SKM-1 (cell line): ENCODE measurements around the gene GPR17.

ENCODE experiments used
- DNase-seq: peaks from one replicate; lab custom pipeline; 2025; ENCODE audit not compliant: unreplicated experiment; lab: John Stamatoyannopoulos, UW

GPR17 gene, protein sequence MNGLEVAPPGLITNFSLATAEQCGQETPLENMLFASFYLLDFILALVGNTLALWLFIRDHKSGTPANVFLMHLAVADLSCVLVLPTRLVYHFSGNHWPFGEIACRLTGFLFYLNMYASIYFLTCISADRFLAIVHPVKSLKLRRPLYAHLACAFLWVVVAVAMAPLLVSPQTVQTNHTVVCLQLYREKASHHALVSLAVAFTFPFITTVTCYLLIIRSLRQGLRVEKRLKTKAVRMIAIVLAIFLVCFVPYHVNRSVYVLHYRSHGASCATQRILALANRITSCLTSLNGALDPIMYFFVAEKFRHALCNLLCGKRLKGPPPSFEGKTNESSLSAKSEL

DNA sequence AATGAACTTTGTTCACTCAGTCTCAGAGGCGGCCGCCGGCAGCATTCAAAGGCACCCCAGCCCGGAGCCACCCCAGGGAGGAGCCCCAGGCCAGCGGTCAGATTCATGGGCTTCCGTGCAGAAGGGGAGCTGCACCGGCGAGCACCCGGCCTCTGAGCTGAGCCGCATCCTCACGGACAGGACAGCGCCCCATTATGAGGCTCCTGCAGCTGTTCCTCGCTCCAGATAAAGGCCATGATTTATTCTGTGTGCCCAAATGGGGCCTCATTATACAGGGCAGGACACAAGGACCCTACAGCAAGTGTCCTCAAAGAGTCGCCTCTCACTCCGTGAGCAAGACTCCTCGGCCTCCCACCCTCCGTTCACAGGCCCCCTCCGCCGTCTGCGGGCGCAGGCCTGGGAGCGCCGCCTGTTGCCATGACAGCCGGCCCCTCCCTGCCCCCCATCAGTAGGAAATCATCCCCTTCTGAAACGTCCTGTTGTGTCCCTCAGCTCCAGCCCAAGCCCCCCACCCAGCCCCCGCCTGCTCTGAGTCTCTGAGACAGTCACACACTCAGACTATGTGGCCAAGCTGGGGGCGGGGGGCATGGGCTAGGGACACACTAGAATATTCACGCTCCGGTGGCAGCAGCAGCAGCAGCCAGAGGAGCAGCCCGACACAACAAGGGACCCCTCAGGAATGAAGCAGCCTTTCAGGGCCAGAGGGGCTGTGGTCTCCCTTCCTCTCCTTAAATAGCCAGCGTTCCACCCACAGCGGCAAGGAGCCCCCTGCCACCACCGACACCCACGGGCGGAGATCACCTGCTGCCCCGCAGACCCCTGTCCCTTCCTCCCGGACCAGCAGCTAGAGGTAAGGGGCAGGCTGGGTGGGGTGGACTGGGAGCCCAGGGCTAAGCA, at the start of gene GPR17:
GPR17 (plus strand) TSS at position 759 of the 897 bp plus-strand sequence. CDS start 4,583 bp downstream, outside the sequence.
- DNase-seq, result no peak

DNA sequence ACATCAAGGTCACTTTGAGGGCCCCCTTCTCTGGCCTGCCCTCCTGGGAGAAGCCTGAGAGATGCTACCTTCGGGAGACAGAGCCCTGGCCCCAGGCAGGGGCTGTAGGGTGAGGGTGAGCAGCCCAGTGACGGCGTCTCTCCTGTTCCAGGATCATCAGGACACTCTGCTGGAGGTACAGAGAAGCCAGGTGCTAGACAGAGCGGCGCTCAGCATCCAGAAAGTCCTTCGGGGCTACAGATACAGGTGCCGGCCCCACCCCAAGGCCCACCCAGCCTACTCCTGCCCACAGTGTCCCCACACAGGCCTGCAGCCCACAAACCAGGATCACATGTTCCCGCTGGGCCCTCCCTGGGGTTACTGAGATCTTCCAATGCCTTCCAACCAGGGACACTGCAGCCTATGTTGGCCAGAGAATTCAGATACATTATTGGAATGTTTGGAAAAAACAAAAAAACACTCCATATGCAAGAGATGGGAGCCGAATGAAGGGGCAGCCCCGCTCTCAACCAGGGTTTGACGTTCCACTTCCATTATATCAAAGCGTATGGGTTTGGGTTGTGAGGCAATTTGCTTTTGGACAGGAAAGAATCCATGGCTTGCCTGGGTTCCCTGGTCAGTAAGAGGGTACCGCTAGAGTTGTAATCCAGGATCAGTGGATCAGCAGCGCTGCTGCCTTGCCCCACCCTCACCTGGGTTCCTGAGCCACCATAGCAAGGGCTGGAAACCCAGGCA, 49.5 kb upstream of the GPR17 start:
- DNase-seq, result no peak

DNA sequence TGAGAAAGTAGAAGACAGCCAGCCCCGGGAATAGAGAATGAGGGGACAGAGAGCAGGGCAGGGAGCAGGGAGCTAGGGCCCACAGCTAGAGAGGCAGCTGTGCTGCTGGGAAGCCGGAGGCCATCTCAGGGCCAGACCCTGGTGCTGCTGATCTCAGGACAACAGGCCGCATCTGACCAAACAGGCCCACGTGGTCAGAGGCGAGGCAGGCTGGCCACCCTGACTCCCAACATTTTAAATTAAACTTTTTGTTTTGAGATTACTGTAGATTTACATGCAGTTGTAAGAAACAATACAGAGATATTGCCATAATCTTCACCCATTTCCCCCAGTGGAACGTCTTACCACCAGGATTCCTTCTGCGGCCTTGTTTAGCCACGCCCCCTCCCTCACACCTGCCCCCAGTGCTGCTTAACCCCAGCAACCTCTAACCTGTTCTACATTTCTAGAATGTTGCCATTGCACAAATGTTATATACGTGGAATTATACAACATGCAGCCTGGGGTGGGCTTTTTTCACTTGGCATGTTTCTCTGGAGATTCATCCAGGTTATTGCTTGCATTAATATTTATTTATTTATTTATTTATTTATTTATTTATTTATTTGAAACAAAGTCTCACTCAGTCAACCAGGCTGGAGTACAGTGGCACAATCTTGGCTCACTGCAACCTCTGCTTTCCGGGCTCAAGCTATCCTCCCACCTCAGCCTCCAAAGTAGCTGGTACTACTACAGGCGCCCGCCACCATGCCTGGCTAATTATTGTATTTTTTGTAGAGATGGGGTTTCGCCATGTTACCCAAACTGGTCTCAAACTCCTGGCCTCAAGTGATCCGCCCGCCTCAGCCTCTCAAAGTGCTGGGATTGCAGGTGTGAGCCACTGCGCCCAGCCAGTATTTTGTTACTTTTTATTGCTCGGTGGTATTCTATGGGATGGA, 48.6 kb upstream of the GPR17 start:
- DNase-seq, result no peak

DNA sequence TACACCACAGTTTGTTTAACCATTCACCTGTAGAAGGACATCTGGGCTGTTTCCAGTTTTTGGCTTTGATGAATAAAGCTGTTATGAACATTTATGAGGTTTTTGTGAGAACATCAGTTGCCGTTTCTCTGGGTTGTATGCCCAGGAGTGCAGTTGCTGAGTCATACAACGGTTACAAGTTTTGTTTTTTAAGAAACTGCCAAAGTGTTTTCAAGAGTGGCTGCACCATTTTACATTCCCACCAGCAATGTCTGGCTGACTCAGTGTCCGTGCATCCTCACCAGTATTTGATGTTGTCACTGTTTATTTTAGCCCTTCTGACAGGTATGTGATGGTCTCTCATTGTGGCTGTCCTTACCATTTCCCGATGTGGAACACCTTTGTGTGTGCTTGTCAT, 48.0 kb upstream of the GPR17 start:
- no peak for DNase-seq

DNA sequence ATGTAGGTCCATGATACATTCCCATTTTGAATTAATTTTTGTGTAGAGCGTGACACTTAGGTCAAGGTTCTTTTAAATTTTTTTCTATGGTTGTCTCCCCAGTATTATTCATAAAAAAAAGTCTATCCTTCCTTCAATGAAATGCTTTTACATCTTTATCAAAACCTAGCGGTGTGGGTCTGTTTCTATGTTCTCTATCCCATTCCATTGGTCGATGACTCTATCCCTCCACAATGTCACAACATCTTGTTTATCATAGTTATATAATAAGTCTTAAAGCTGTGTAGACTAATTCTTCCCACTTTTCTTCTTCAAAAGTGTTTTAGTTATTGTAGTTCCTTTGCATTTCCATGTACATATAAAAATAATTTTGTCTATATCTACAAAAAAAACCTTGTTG, 47.2 kb upstream of the GPR17 start:
- DNase-seq, result no peak

DNA sequence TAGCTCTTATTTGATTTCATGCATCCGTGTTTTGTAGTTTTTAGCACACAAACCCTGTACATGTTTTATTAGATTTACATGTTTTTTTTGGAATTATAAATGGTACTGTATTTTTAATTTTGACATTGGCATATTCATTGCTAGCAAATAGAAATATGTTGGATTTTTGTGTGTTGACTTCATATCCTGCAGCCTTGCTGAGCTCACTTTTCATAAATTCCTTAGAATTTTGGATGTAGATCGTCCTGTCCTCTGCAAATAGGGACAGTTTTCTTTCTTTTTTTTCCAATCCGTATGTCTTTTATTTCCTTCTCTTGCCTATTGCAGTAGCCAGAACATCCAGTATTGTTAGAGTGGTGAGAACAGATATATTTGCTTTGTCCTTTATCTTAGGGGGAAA, 46.7 kb upstream of the GPR17 start:
- no peak for DNase-seq

DNA sequence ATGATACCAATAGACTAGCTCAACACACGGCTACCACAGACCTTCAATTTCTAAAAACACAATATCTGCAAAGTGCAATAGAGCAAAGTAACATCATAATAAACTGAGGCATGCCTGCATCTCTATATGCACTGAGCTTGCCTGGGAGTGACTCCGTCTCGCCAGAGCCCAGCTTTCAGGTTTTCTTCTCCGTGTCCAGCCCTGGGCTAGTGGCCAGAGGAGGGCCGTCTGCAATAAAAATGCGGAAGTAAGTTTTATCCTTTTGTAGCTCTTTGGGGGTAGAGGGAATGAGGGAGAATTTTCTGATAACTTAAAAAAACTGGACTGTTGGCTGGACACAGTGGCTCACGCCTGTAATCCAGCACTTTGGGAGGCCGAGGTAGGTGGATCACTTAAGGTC, 41.0 kb upstream of the GPR17 start:
- DNase-seq, result no peak

DNA sequence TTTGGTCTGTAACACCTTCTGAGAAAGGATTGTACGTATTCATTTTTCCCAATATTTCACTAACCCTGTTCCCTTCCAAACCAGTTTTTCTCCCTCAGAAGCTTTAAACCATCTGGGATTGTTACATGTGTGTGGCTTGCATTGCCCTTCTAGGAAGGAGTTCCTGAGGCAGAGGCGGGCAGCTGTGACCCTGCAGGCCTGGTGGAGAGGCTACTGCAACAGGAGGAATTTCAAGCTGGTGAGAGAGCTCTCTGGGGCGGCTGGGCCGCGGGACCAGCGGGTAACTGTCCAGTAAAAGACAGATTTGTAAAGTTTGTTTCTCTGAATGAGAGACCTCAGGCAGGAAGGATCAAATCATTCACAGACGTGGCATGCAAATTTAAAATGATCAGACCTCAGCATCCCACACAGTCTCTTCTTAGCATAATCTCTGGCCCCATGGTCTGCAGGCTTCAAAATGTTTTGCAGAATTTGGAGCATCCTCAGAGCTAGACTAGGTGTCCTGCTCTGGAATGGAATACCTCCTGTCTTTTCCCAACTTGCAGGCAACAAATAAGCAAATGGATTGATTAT, 40.2 kb upstream of the GPR17 start:
- no peak for DNase-seq

DNA sequence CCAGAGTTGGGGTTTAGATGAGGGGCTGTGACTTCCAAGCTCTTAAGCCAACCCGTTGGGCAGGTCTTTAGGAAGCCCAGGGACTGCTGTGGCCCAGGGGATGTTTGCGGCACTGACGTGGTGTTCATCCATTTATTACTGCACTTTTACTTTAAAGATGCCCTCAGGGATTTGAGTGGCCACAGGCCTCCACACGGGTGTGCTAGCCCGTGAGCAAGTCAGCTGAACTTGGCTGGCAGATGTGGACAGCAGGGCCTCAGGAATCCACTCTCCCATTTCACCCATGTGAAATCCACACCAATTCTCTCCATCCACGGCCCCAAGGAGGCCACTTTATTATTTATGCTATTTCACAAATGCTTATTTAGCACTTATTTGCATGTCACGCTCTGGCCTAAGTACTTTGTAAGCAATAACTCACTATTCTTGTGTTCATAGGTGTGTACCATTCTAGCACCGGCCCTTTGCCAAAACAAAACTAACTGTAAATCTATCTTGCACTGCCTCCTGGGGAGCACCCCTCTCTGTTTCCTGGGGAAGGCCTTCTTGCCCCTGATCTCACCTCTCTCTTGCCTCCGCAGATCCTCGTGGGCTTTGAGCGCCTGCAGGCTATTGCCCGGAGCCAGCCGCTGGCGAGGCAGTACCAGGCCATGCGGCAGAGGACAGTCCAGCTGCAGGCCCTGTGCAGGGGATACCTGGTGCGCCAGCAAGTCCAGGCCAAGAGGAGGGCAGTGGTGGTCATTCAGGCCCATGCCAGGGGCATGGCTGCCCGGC, 39.1 kb upstream of the GPR17 start:
- no peak for DNase-seq

DNA sequence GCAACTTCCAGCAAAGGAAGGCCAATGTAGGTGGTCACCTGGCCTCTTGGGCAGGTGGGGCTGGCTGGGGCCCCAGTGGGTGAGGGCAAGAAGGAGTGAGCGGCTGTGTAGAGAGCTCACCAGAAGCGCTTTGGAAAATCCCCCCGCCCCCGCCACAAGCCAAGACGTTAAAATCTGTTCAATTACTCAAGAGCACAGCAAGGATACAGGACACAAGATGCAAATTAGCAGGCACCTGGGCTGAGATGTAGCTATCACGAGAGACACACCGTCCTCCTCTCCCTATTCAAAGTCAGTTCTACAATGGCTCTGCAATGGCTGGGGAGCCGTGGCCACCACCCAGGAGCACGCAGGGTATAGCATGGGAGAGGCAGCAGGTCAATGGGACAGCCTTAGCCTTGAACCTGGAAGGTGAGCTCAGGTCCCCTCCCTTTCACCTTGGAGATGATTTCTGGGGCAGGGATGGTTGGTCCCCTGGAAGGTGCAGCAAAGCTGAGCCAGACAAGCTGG, 38.5 kb upstream of the GPR17 start:
- DNase-seq, result no peak

DNA sequence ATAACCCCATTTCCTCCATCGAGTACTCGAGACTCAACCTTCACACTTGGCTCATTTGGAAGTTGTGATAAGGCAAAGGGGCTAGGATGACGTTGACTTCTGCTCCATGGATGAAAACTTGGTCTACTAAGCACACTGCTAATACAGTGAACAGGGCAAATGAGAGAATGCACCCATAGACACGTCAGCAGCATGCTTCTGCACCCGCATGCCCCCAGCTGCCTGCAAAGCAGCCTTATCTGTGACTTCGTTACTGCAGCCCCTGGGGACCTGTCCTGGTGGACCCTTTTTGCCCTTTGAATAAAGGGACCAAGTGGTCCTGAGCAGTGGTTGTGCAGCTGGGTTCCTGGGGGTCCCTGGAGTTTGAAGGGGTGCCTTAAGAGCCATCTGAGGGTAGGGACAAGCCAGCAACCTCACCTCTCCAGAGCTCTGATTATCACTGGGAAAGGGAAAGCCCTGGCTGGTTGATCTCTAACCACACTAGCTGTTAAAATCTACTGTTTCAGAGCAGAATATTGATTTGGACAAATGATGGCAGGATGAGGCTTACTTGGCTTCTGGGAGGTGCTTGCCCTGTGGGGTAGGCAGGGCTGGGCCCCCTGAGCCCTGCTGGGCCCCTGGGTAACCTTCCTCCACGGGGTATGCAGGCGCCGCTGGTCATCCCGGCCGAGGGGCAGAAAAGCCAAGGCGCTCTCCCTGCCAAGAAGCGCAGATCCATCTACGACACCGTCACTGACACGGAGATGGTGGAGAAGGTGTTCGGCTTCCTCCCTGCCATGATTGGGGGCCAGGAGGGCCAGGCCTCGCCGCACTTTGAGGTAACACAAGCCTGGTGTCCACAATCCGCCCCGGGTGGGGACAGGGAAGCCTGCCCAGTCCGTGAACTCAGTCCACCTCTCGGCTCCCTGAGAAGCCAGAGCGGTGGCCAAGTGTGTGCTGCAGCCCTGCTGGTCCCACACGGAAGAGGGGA, 37.6 kb upstream of the GPR17 start:
- no peak for DNase-seq

DNA sequence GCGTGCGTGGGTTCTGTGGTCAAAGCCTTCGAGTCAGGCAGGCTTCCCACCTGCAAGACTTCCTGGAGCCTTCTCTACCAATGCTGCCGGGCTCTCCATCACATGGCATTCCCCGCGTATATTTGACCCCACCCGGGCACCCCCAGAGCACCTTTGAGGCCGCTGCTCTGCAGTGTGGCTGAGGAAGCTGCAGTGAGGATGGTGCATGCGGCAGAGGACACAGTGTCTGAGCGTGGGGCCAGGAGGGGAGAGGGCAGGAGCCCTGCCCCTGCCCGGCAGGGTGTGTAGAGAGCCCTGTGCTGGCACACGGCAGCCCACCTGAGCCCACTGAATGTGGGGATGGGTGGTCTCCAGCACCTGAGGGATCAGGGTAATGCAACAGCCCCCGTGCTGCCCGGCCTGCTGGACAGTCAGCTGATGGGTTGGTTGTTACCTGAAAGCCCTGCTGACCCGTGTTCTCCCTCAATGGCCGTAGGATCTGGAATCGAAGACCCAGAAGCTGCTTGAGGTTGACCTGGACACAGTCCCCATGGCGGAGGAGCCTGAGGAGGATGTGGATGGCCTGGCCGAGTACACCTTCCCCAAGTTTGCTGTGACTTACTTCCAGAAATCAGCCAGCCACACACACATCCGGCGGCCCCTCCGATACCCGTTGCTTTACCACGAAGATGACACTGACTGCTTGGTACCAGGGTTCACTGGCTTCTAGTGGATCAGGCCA, 36.8 kb upstream of the GPR17 start:
- no peak for DNase-seq

DNA sequence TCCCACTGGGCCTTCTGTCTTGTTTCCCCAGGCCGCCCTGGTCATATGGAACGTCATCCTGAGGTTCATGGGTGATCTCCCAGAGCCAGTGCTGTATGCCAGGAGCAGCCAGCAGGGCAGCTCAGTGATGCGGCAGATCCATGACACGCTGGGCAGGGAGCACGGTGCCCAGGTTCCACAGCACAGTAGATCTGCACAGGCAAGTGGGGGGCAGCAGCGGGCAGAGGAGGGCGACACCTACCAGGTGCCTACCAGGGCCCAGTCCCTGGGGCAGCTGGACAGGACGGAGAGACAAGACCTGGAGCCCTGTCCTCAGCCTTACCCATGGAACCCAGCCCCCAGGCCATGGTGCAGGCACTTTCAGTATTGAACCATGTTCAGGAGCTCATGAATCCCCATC, 36.1 kb upstream of the GPR17 start:
- no peak for DNase-seq

DNA sequence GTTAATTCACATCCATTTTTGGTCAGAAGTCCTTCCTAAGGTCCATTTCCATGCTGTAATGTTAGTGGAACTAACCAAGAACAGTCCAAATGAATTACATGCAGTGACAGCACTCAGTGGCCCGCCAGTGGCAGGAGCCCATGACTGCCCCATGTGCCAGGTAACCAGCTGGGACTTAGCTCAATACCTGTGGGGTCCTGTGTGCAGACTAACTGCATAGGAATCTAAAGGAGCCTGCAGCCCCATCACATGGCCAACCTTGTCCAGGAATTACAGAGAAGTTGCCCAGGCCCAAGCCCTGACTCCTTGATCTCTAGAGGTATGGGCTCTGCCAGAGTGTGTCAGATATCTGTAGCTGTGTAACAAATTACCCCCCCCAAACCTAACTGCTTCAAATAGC, 35.4 kb upstream of the GPR17 start:
- no peak for DNase-seq

DNA sequence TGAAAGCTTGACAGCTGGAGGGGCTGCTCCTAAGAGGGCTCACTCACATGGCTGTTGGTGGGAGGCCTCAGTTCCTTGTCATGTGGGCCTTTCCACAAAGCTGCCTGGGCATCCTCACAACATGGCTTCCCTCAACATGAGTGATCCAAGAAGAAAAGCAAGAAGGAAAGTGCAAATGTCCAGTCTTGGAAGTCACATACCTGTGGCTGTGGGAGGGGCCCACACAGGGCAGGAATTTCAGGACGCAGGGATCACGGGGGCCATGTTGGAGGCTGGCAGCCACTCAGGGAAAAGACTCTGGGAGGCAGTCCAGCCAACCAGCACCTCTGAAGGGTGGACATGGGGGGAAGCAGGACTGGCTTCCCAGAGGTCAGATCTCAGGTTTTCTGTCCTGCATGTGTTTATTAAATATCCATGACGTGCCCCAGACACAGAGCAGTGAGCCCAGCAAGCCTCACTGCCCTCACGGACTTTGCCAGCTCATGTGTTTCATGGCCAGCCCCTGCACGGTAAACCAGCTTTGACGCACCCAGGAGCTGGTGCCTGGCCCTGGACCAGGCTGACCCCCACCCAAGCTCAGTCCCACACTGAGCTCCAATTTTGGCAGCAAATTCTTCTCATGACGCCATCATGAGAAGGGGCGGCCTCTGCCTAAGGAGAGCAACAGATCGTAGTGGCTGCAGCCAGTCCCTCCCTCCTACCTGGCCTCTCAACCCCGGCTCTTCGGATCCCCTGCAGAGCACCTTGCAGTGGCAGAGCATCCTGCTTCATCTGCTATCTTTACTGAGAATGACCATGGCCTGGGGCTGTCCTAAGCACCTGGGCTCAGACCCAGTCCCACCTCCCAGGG, 34.7 kb upstream of the GPR17 start:
- DNase-seq, result no peak

DNA sequence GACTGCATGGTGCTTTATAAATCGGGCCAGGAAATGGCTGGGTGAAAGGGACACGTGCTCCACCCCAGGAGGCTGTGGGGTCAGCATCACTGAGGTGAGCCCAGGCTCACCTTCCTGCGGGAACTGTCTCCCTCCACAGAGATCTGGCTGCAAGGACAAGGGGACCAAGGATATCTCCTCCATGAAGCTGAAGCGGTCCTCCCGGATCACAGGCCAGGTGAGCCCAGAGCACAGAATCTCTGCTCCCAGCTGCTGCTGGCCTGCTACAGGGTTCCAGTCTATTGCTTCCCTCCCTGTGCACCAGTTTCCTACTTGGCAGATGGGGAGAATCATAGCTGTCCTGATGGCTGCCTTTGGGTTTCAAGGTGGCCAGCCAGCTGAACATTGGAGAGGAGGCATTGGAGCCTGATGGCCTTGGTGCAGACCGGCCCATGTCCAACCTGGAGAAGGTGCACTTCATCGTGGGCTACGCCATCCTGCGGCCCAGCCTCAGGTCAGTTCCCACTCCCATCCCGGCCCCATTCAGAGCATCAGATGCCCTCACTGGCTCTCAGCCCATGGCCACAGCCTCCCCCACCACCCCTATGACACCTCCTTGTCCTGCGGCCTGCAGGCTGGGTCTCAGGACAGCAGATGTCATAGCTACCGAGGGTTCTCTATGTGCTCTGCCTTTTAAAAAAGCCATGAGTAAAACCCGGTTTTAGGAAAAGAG, 33.7 kb upstream of the GPR17 start:
- DNase-seq, result no peak
